ENCODE data around the gene SAXO1. TPM values are rescaled to one million over a fixed set of nuclear protein-coding genes. Genes with fewer than 3 reads are reported as not detected.
"Not testable (repeated sequence)": the region's sequence is repeated elsewhere in the genome, so short reads cannot be mapped to it uniquely, and the experiment has no call there.

The SAXO1 gene
- polyA plus RNA-seq, 3 donors, result not detected

DNA sequence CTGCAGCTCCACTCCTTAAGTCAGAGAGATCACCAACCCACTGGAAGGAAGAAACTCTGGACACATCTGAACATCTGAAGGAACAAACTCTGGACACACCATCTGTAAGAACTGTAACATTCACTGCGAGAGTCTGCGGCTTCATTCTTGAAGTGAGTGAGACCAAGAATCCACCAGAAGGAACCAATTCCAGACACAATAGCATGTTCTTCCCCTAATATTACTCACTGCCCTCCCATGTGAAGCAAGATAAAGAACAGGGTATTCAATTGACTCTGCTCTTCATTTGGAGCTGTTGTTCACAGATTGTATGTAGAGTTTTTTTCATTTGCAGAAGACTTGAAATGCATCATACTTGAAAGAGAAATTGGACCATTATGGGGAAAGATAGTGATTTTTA is 10.8 kb downstream of the SAXO1 start:
- H3K4me2 ChIP-seq (replicated peaks; ENCODE audit: extremely low read depth, low read length, poor library complexity, severe bottlenecking), result no peak overlapping the region
- no peak overlapping the region for H3K27ac ChIP-seq (ENCODE audit: low read depth in 1 of 2, low read length in 2 of 2)
- DNase-seq, result no peak
- no peaks in the 10 kb centered on the region for H3K79me2 ChIP-seq (ENCODE audit: insufficient read depth, low read length)
- H3K27me3 ChIP-seq (ENCODE audit: control insufficient read depth in 2 of 2, insufficient read depth in 2 of 2, low read length in 2 of 2), result peaks cover 0 to 3% of the 10 kb centered on the region in 2 donors
- H3K9me3 ChIP-seq (replicated peaks in 1 of 2; ENCODE audit: control insufficient read depth in 1 of 2, insufficient read depth in 1 of 2, low read length in 2 of 2), result peaks cover 0 to 6% of the 10 kb centered on the region in 2 donors
- no peak for TF ChIP-seq CTCF (IDR thresholded peaks at IDR 0.05)
- H3K9me3 Mint-ChIP-seq, result peaks cover 0 to 6% (median 4%) of the 10 kb centered on the region in 7 donors
- peaks cover 1 to 4% (median 3%) of the 10 kb centered on the region in 3 donors for H3K27me3 Mint-ChIP-seq (ENCODE audit: low read depth in 3 of 3)
- peaks cover 1% of the 10 kb centered on the region for H3K4me1 Mint-ChIP-seq
- no peak overlapping the region for H2AFZ ChIP-seq (ENCODE audit: insufficient read depth, low read depth, low read length, poor library complexity, severe bottlenecking)
- no peaks in the 10 kb centered on the region for H3K36me3 Mint-ChIP-seq
- no peak overlapping the region for H3K9ac ChIP-seq (ENCODE audit: insufficient read depth, low read length, poor library complexity, severe bottlenecking)
- no peaks in the 10 kb centered on the region for H3K4me1 ChIP-seq (ENCODE audit: control insufficient read depth in 1 of 2, insufficient read depth in 2 of 2, low read length in 2 of 2)
- H3K4me3 ChIP-seq (replicated peaks in 1 of 3; ENCODE audit: low read depth in 2 of 3, low read length in 3 of 3), result no peak overlapping the region
- H3K27ac Mint-ChIP-seq, result no peak overlapping the region
- WGBS (ENCODE audit: insufficient coverage), result no CpG with 5 or more reads among the region's 2 CpGs
- H3K36me3 ChIP-seq (replicated peaks in 1 of 2; ENCODE audit: control insufficient read depth in 1 of 2, insufficient read depth in 2 of 2, low read length in 2 of 2), result no peaks in the 10 kb centered on the region
- intact Hi-C loops (cut with micrococcal nuclease), result loop anchor here in 1 of 2 donors (10.0 kb wide), 1 partner anchor 767 kb away; no protein-coding TSS in a partner anchor
- H3K4me3 Mint-ChIP-seq, result no peak overlapping the region
- no peaks in the 10 kb centered on the region for H4K20me1 ChIP-seq (ENCODE audit: insufficient read depth, low read length)

- not testable (repeated sequence) for H3K36me3 ChIP-seq (replicated peaks in 1 of 2; ENCODE audit: control insufficient read depth in 1 of 2, insufficient read depth in 2 of 2, low read length in 2 of 2); H3K27me3 ChIP-seq (ENCODE audit: control insufficient read depth in 2 of 2, insufficient read depth in 2 of 2, low read length in 2 of 2); H3K79me2 ChIP-seq (ENCODE audit: insufficient read depth, low read length); H3K27me3 Mint-ChIP-seq (ENCODE audit: low read depth in 3 of 3); H2AFZ ChIP-seq (ENCODE audit: insufficient read depth, low read depth, low read length, poor library complexity, severe bottlenecking); H3K4me1 Mint-ChIP-seq; H3K9ac ChIP-seq (ENCODE audit: insufficient read depth, low read length, poor library complexity, severe bottlenecking); H4K20me1 ChIP-seq (ENCODE audit: insufficient read depth, low read length); H3K4me3 ChIP-seq (replicated peaks in 1 of 3; ENCODE audit: low read depth in 2 of 3, low read length in 3 of 3); H3K36me3 Mint-ChIP-seq; H3K4me2 ChIP-seq (replicated peaks; ENCODE audit: extremely low read depth, low read length, poor library complexity, severe bottlenecking); DNase-seq; H3K9me3 ChIP-seq (replicated peaks in 1 of 2; ENCODE audit: control insufficient read depth in 1 of 2, insufficient read depth in 1 of 2, low read length in 2 of 2); H3K27ac ChIP-seq (ENCODE audit: low read depth in 1 of 2, low read length in 2 of 2); H3K9me3 Mint-ChIP-seq; H3K4me1 ChIP-seq (ENCODE audit: control insufficient read depth in 1 of 2, insufficient read depth in 2 of 2, low read length in 2 of 2); H3K4me3 Mint-ChIP-seq; H3K27ac Mint-ChIP-seq
- 85% methylated on average over 2 of the region's 2 CpGs for WGBS (ENCODE audit: insufficient coverage)
- intact Hi-C loops (cut with micrococcal nuclease), result loop anchor here in 1 of 2 donors (10.0 kb wide), 1 partner anchor 767 kb away; no protein-coding TSS in a partner anchor
Observed at GRCh38 chr9:19021649-19022048, 11.4 kb downstream of the SAXO1 start.
